PC-3 (cell line): Measurements from ENCODE around the gene NDC1. TPM values are rescaled to one million over a fixed set of nuclear protein-coding genes. Genes with fewer than 3 reads are reported as not detected.

ENCODE experiments used
- ATAC-seq: fragments of 200-7000 bp; cut with Tn5 transposase; 2 replicates; pipeline ENCODE4 v1.9.1; 2020; ENCODE audit warnings: mild to moderate bottlenecking, moderate library complexity
- BruUV-seq: library from RNA; stranded (reverse); fragments of 400-500 nt; replicated peaks from 2 replicates; lab custom pipeline; 2021; lab: Mats Ljungman, UMichigan
- CTCF ChIA-PET: fragments of 300-600 bp; sonication (Branson Sonifier 250); formaldehyde crosslinking; loops from one replicate; lab custom pipeline; 2022; ENCODE audit warnings: antibody characterized with exemption; lab: Charles Lee
- POLR2A ChIA-PET: fragments of 300-600 bp; sonication (Branson Sonifier 250); formaldehyde crosslinking; loops from one replicate; lab custom pipeline; 2022; ENCODE audit warnings: antibody characterized with exemption; ENCODE audit not compliant: unreplicated experiment; lab: Charles Lee
- DNase-seq: peaks from one replicate; pipeline ENCODE4 v3.0.0-alpha.2; 2015
- H2AFZ ChIP-seq: fragments of 300-600 bp; sonication (generic); 2 replicates; pipeline ENCODE4 v1.6.0; 2016; ENCODE audit warnings: antibody characterized with exemption, low read length
- H3F3A ChIP-seq: fragments of 300-600 bp; sonication (generic); one replicate; pipeline ENCODE4 v1.6.0; 2017; ENCODE audit warnings: antibody characterized with exemption, low read length, control low read depth, mild to moderate bottlenecking; ENCODE audit not compliant: unreplicated experiment
- H3K27ac ChIP-seq: fragments of 300-600 bp; sonication (generic); 2 replicates; pipeline ENCODE4 v1.5.1; 2016; ENCODE audit warnings: mild to moderate bottlenecking, low read length
- H3K27me3 ChIP-seq: fragments of 300-600 bp; sonication (generic); 2 replicates; pipeline ENCODE4 v1.6.1; 2016; ENCODE audit warnings: low read length, mixed read lengths
- H3K36me3 ChIP-seq: fragments of 300-600 bp; sonication (generic); 2 replicates; pipeline ENCODE4 v1.6.1; 2016; ENCODE audit warnings: low read depth, mixed run types, low read length, mixed read lengths
- H3K4me1 ChIP-seq: fragments of 300-600 bp; sonication (generic); 2 replicates; pipeline ENCODE4 v1.5.1; 2016; ENCODE audit warnings: low read length; ENCODE audit not compliant: insufficient read depth
- H3K4me2 ChIP-seq: fragments of 300-600 bp; sonication (generic); 2 replicates; pipeline ENCODE4 v1.6.0; 2016; ENCODE audit warnings: low read length
- H3K4me3 ChIP-seq: fragments of 300-600 bp; sonication (generic); 2 replicates; pipeline ENCODE4 v1.5.1; 2016; ENCODE audit warnings: mild to moderate bottlenecking, low read length, mixed read lengths
- H3K79me2 ChIP-seq: fragments of 300-600 bp; sonication (generic); 2 replicates; pipeline ENCODE4 v1.6.1; 2017; ENCODE audit warnings: low read length, mixed read lengths
- H3K9ac ChIP-seq: fragments of 300-600 bp; sonication (generic); 2 replicates; pipeline ENCODE4 v1.6.0; 2016; ENCODE audit warnings: mild to moderate bottlenecking, low read length
- H3K9me2 ChIP-seq: fragments of 300-600 bp; sonication (generic); replicated peaks from 2 replicates; pipeline ENCODE4 v1.6.1; 2016; ENCODE audit warnings: mixed run types, low read length, mixed read lengths
- H3K9me3 ChIP-seq: fragments of 300-600 bp; sonication (generic); 2 replicates; pipeline ENCODE4 v1.6.1; 2016; ENCODE audit warnings: low read length, mixed read lengths
- H4K20me1 ChIP-seq: fragments of 300-600 bp; sonication (generic); 2 replicates; pipeline ENCODE4 v1.6.1; 2016; ENCODE audit warnings: low read length, mixed read lengths
- EZH2 ChIP-seq: fragments of 300-600 bp; sonication (generic); IDR thresholded peaks from one replicate; pipeline ENCODE4 v1.6.1; 2017; ENCODE audit warnings: antibody characterized with exemption, mild to moderate bottlenecking, low read length; ENCODE audit not compliant: unreplicated experiment
- EZH2phosphoT487 ChIP-seq: fragments of 300-600 bp; sonication (generic); IDR thresholded peaks from 2 replicates; pipeline ENCODE4 v1.6.1; 2018; ENCODE audit warnings: mild to moderate bottlenecking, antibody characterized with exemption, low read length, borderline replicate concordance
- intact Hi-C: fragments of 100-400 bp; cut with micrococcal nuclease; formaldehyde crosslinking; loops from 2 replicates; pipeline ENCODE4 v1.9.0; 2023
- total RNA-seq: library from RNA; depleted of rRNA; stranded (reverse); fragments of >200 nt; gene quantifications from 2 replicates; pipeline ENCODE4 v1.2.3, GENCODE V29; 2014
- TF ChIP-seq, protein P1 (sequence below): fragments of 300-600 bp; sonication (generic); conservative IDR thresholded peaks from 2 replicates; pipeline ENCODE4 v1.5.1; 2017; ENCODE audit warnings: antibody characterized with exemption, low read depth, mild to moderate bottlenecking, low read length

Gene NDC1
- total RNA-seq, 1 experiment from 2014 or later = 63.6 TPM

DNA sequence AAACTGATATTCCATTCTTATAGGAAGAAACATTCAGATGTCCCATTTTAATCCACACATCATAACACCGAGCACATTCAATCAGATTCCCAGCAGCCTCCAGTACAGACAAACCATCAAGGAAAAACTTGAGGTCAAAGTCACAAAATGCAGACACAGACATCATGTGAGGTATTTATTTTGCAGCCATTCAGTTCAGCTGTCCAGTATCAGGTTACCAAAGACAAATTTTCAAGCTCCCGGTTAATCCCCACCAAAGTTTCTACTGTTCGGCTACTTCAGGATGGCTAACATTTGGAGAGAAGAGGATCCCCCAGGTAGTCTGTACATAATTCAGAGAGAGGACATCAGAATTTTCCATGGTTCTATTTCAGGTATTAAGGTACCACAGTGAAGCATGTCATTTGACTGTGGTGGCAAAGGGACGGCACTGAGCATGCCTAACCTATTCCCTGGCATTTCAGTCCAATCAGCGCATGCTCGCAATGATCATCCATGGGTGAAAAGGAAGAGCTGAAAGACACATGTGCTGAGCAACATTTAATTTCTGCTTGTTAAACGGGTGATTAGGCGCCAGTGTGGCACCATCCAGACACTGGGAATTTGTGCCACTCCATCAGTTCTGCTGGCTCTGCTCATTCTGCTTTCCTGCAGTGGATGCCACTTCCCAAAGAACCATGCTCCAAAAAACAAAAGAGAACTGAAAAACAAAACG is 13.6 kb upstream of the NDC1 start:
- no peak overlapping the region for H2AFZ ChIP-seq
- no peaks in the 10 kb centered on the region for H3K27me3 ChIP-seq
- DNase-seq (no peak), ATAC-seq (no peak)
- ChIA-PET POLR2A (no interaction called here), CTCF (interaction anchor here (0.6 kb wide), 1 partner anchor 16 kb away, joined by 12 read pairs; no protein-coding TSS in a partner anchor)
- intact Hi-C loops = no loop called here
- no peak overlapping the region for H3K9ac ChIP-seq
- no peaks in the 10 kb centered on the region for H3K36me3 ChIP-seq
- no peaks in the 10 kb centered on the region for H3K4me1 ChIP-seq
- H3K9me3 ChIP-seq = no peaks in the 10 kb centered on the region
- no peaks in the 10 kb centered on the region for H4K20me1 ChIP-seq
- no peaks in the 10 kb centered on the region for H3F3A ChIP-seq
- no peak overlapping the region for H3K27ac ChIP-seq
- H3K4me2 ChIP-seq = no peak overlapping the region
- H3K9me2 ChIP-seq = no peaks in the 10 kb centered on the region
- BruUV-seq = no TSS peak
- TF ChIP-seq EZH2 = no peak
- TF ChIP-seq, protein P1, sequence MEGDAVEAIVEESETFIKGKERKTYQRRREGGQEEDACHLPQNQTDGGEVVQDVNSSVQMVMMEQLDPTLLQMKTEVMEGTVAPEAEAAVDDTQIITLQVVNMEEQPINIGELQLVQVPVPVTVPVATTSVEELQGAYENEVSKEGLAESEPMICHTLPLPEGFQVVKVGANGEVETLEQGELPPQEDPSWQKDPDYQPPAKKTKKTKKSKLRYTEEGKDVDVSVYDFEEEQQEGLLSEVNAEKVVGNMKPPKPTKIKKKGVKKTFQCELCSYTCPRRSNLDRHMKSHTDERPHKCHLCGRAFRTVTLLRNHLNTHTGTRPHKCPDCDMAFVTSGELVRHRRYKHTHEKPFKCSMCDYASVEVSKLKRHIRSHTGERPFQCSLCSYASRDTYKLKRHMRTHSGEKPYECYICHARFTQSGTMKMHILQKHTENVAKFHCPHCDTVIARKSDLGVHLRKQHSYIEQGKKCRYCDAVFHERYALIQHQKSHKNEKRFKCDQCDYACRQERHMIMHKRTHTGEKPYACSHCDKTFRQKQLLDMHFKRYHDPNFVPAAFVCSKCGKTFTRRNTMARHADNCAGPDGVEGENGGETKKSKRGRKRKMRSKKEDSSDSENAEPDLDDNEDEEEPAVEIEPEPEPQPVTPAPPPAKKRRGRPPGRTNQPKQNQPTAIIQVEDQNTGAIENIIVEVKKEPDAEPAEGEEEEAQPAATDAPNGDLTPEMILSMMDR = no peak
- TF ChIP-seq EZH2phosphoT487 = no peak
- H3K79me2 ChIP-seq = no peaks in the 10 kb centered on the region
- H3K4me3 ChIP-seq = no peak overlapping the region

DNA sequence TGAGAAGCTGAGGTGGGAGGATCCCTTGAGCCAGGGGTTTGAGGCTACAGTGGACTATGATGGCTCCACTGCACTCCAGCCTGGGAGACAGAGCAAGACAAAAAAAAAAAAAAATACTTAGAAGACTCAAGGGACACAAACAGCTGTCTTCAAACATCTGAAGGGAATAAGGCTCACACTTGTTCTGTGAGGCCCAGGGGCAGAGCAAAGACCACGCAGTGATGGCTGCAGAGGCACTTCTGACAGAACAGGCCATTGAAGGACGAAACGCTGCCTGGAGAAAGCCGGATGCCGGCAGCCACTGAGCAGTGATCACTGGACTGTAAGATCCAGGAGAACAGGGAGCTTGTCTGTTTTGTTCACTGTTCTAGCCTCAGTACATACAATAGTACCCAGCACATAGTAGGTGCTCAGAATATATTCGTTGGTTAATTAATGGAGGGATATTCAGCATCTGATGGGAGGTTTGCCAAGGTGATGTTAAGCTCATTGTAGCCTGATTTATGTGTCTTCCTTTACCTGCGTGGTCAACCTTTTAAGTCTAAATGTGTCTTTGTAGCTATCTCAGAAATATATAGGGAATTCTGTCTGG is 12.1 kb upstream of the NDC1 start:
- no peak for TF ChIP-seq EZH2
- TF ChIP-seq, protein P1 = no peak
- TF ChIP-seq EZH2phosphoT487 = no peak
- H3K9me2 ChIP-seq = no peaks in the 10 kb centered on the region
- ChIA-PET CTCF (no interaction called here), POLR2A (no interaction called here)
- no peaks in the 10 kb centered on the region for H3F3A ChIP-seq
- ATAC-seq (no peak), DNase-seq (no peak)
- no TSS peak for BruUV-seq
- no peak overlapping the region for H3K27ac ChIP-seq
- intact Hi-C loops = no loop called here
- no peaks in the 10 kb centered on the region for H3K4me1 ChIP-seq
- no peak overlapping the region for H2AFZ ChIP-seq
- no peaks in the 10 kb centered on the region for H3K36me3 ChIP-seq
- H3K79me2 ChIP-seq = no peaks in the 10 kb centered on the region
- H3K4me2 ChIP-seq = no peak overlapping the region
- no peaks in the 10 kb centered on the region for H4K20me1 ChIP-seq
- no peak overlapping the region for H3K9ac ChIP-seq
- no peak overlapping the region for H3K4me3 ChIP-seq
- H3K9me3 ChIP-seq = no peaks in the 10 kb centered on the region
- H3K27me3 ChIP-seq = no peaks in the 10 kb centered on the region

GRCh38 chr1:53847980-53848379 is 9.9 kb upstream of the NDC1 start:
- intact Hi-C loops = no loop called here
- Histone ChIP-seq H2AFZ (no peak overlapping the region), H3K27ac (no peak overlapping the region), H4K20me1 (no peaks in the 10 kb centered on the region), H3F3A (no peaks in the 10 kb centered on the region), H3K36me3 (no peaks in the 10 kb centered on the region), H3K4me1 (no peaks in the 10 kb centered on the region), H3K9ac (no peak overlapping the region), H3K9me2 (no peaks in the 10 kb centered on the region), H3K4me3 (no peak overlapping the region), H3K9me3 (no peaks in the 10 kb centered on the region), H3K27me3 (no peaks in the 10 kb centered on the region), H3K4me2 (no peak overlapping the region), H3K79me2 (no peaks in the 10 kb centered on the region)
- POLR2A ChIA-PET = interaction anchor here (0.6 kb wide), 1 partner anchor 20 kb away, joined by 5 read pairs; no protein-coding TSS in a partner anchor
- TF ChIP-seq, protein P1 = no peak
- TF ChIP-seq EZH2 (no peak), EZH2phosphoT487 (no peak)
- ATAC-seq (no peak), DNase-seq (no peak)
- no TSS peak for BruUV-seq
- CTCF ChIA-PET = no interaction called here
